ENCODE results near the gene PCDHGB7. TPM values are rescaled to one million over a fixed set of nuclear protein-coding genes. Genes with fewer than 3 reads are reported as not detected.
"Not testable (repeated sequence)": the region's sequence is repeated elsewhere in the genome, so short reads cannot be mapped to it uniquely, and the experiment has no call there.

Gene PCDHGB7
- total RNA-seq (2014; rRNA removed; shearing (Covaris generic)): 1.8 and 2.6 TPM in 2 replicates

GRCh38 chr5:141417494-141418172, at the start of gene PCDHGB7:
Gene PCDHGB7 (plus strand): TSS chr5:141417677. CDS start chr5:141417860, 183 bp downstream.
- not testable (repeated sequence) for H3K4me1 ChIP-seq (replicated peaks); H3K27me3 ChIP-seq (replicated peaks); H3K27ac ChIP-seq; H3K4me3 ChIP-seq; H3K36me3 ChIP-seq
- DNase-seq (ENCODE audit: low read depth in 1 of 2, low spot score in 2 of 2): peak; percentile 55 to 73
- H3K9me3 ChIP-seq (replicated peaks): peaks cover 41% of the 10 kb centered on the region

GRCh38 chr5:141369994-141370848, 47.3 kb upstream of the PCDHGB7 start, which contains the start of gene PCDHGB3:
Gene PCDHGB3 (plus strand): TSS chr5:141370242. CDS start chr5:141370395, 153 bp downstream.
- Histone ChIP-seq H3K27me3 (replicated peaks) (no peaks in the 10 kb centered on the region), H3K27ac (no peak within 1 kb of the TSS), H3K4me3 (no peak within 1 kb of the TSS), H3K4me1 (replicated peaks) (no peaks in the 10 kb centered on the region), H3K9me3 (replicated peaks) (peaks cover 47% of the 10 kb centered on the region), H3K36me3 (no peaks in the 10 kb centered on the region)
- no peak for DNase-seq (ENCODE audit: low read depth in 1 of 2, low spot score in 2 of 2)

- Histone ChIP-seq H3K27me3 (replicated peaks) (no peaks in the 10 kb centered on the region), H3K4me3 (no peak overlapping the region), H3K4me1 (replicated peaks) (no peaks in the 10 kb centered on the region), H3K9me3 (replicated peaks) (peaks cover 39% of the 10 kb centered on the region), H3K27ac (no peak overlapping the region), H3K36me3 (no peaks in the 10 kb centered on the region)
- no peak for DNase-seq (ENCODE audit: low read depth in 1 of 2, low spot score in 2 of 2)
These were observed 45.7 kb upstream of the PCDHGB7 start for GRCh38 chr5:141371572-141372475.

- Histone ChIP-seq H3K27ac (no peak within 1 kb of the TSS), H3K27me3 (replicated peaks) (no peaks in the 10 kb centered on the region), H3K9me3 (replicated peaks) (peaks cover 39% of the 10 kb centered on the region), H3K4me3 (no peak within 1 kb of the TSS), H3K36me3 (no peaks in the 10 kb centered on the region), H3K4me1 (replicated peaks) (no peaks in the 10 kb centered on the region)
- no peak for DNase-seq (ENCODE audit: low read depth in 1 of 2, low spot score in 2 of 2)
These were observed 43.7 kb upstream of the PCDHGB7 start, which contains the start of gene PCDHGA6 for GRCh38 chr5:141373673-141374317. Gene PCDHGA6 (plus strand): TSS chr5:141373891. CDS start chr5:141374084, 193 bp downstream.

GRCh38 chr5:141374627-141375026, 42.9 kb upstream of the PCDHGB7 start:
- H3K27me3 ChIP-seq (replicated peaks): no peaks in the 10 kb centered on the region
- H3K4me3 ChIP-seq: no peak overlapping the region
- no peaks in the 10 kb centered on the region for H3K36me3 ChIP-seq
- H3K9me3 ChIP-seq (replicated peaks): peaks cover 39% of the 10 kb centered on the region
- DNase-seq (ENCODE audit: low read depth in 1 of 2, low spot score in 2 of 2): no peak
- H3K4me1 ChIP-seq (replicated peaks): no peaks in the 10 kb centered on the region
- H3K27ac ChIP-seq: no peak overlapping the region

GRCh38 chr5:141375444-141376155, 41.9 kb upstream of the PCDHGB7 start:
- peak in 1 of 2 experiments; percentile 44 for DNase-seq (ENCODE audit: low read depth in 1 of 2, low spot score in 2 of 2)
- not testable (repeated sequence) for H3K4me1 ChIP-seq (replicated peaks); H3K27me3 ChIP-seq (replicated peaks); H3K27ac ChIP-seq; H3K4me3 ChIP-seq; H3K36me3 ChIP-seq
- peaks cover 36% of the 10 kb centered on the region for H3K9me3 ChIP-seq (replicated peaks)

GRCh38 chr5:141382469-141383294, 34.8 kb upstream of the PCDHGB7 start, which contains the start of gene PCDHGA7:
Gene PCDHGA7 (plus strand): TSS chr5:141382742. CDS start chr5:141382900, 158 bp downstream.
- H3K9me3 ChIP-seq (replicated peaks): peaks cover 29% of the 10 kb centered on the region
- H3K4me3 ChIP-seq: peak within 1 kb of the TSS; percentile 9; the same call in 1 of the 2 replicates
- H3K27ac ChIP-seq: no peak within 1 kb of the TSS

GRCh38 chr5:141383345-141383744, 34.1 kb upstream of the PCDHGB7 start:
- Histone ChIP-seq H3K9me3 (replicated peaks) (peaks cover 31% of the 10 kb centered on the region), H3K27ac (no peak overlapping the region), H3K36me3 (no peaks in the 10 kb centered on the region), H3K4me3 (no peak overlapping the region), H3K27me3 (replicated peaks) (no peaks in the 10 kb centered on the region), H3K4me1 (replicated peaks) (no peaks in the 10 kb centered on the region)
- DNase-seq (ENCODE audit: low read depth in 1 of 2, low spot score in 2 of 2): no peak

More at GRCh38 chr5:141382469-141383294, 34.8 kb upstream of the PCDHGB7 start, which contains the start of gene PCDHGA7:
- Histone ChIP-seq H3K36me3 (no peaks in the 10 kb centered on the region), H3K27me3 (replicated peaks) (no peaks in the 10 kb centered on the region), H3K4me1 (replicated peaks) (no peaks in the 10 kb centered on the region)
- no peak for DNase-seq (ENCODE audit: low read depth in 1 of 2, low spot score in 2 of 2)

GRCh38 chr5:141384471-141385267, 32.8 kb upstream of the PCDHGB7 start:
- no peak overlapping the region for H3K4me3 ChIP-seq
- no peak for DNase-seq (ENCODE audit: low read depth in 1 of 2, low spot score in 2 of 2)
- no peaks in the 10 kb centered on the region for H3K4me1 ChIP-seq (replicated peaks)
- H3K27ac ChIP-seq: no peak overlapping the region
- H3K9me3 ChIP-seq (replicated peaks): peaks cover 39% of the 10 kb centered on the region
- no peaks in the 10 kb centered on the region for H3K36me3 ChIP-seq
- H3K27me3 ChIP-seq (replicated peaks): no peaks in the 10 kb centered on the region

GRCh38 chr5:141387557-141388311, 29.7 kb upstream of the PCDHGB7 start, which contains the start of gene PCDHGB4:
Gene PCDHGB4 (plus strand): TSS chr5:141387698. CDS start chr5:141387885, 187 bp downstream.
- H3K36me3 ChIP-seq; H3K27ac ChIP-seq; H3K27me3 ChIP-seq (replicated peaks); H3K4me1 ChIP-seq (replicated peaks); H3K4me3 ChIP-seq; DNase-seq (ENCODE audit: low read depth in 1 of 2, low spot score in 2 of 2): not testable (repeated sequence)
- peaks cover 43% of the 10 kb centered on the region for H3K9me3 ChIP-seq (replicated peaks)
